GM04504 (cell line): ENCODE data around the gene KHDRBS2.

ENCODE experiments used
- DNase-seq: peaks from one replicate; pipeline ENCODE4 v3.0.0-alpha.2; 2012; ENCODE audit warnings: low read depth

Gene KHDRBS2

GRCh38 chr6:62013719-62014118, 272.3 kb downstream of the KHDRBS2 start:
- DNase-seq: no peak

- DNase-seq: no peak
Measured at GRCh38 chr6:62009445-62009844, 276.6 kb downstream of the KHDRBS2 start.

GRCh38 chr6:61989616-61990015, 296.4 kb downstream of the KHDRBS2 start:
- no peak for DNase-seq

DNA sequence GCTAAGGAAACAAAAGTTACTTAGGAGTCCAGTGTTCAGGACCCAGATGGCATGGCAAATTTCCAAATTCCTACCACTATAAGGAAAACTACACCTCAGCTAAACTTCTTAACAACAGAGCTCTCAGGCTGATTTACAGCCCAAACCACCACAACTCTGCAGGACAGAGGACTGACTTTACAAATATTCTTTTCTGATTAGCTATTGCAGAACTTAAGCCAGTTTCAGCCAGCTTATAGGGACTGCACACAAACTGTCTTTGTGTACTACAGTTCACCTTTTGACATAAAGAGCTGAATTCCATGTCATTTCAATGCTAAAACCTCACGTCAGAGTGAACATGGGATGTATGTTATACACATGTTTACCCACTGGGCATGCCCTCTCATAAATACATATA, 305.4 kb downstream of the KHDRBS2 start:
- DNase-seq: no peak

DNA sequence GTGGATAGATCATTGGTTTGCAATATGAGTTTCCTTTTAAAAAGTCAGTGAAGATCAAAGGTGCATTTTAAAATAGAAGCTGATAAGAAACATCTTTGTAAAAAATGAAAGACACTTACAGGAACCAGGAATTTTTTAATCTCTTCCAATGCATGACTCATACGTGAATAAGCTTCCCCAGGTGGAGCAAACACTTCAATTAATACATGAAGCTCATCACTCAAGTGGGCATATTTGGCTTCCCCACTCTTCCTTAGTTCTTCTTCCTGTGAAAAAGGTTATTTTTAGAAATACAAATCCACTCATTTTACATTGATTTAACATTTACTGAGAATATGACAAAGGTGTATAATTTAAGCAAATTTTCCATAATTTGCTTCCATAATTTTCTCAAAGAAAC, 308.1 kb downstream of the KHDRBS2 start:
- no peak for DNase-seq

- no peak for DNase-seq
Measured at GRCh38 chr6:61977099-61977498, 308.9 kb downstream of the KHDRBS2 start.

GRCh38 chr6:61959196-61959595, 326.8 kb downstream of the KHDRBS2 start:
- DNase-seq: no peak

DNA sequence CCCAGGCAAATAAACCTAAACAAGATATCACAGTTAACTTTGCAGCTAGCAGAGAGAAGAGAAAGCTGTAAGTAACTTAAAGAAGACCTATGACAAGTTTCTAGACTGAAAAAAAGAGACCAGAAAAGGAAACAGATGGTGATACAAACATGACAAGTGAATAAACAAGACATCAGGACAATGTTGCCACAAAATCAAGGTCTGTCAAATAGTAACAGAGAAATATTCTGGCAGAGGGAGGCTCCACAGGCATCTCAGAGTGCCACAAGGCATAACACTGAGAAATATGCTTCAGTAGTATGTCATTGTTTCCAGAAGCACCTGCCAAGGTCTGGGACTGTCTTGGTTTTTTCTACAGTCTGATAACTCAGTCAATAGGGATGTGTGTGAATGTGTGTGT, 332.2 kb downstream of the KHDRBS2 start:
- DNase-seq: no peak

GRCh38 chr6:61951586-61951985, 334.4 kb downstream of the KHDRBS2 start:
- no peak for DNase-seq

- no peak for DNase-seq
Measured at GRCh38 chr6:61950811-61951210, 335.2 kb downstream of the KHDRBS2 start.

GRCh38 chr6:61949971-61950370, 336.1 kb downstream of the KHDRBS2 start:
- no peak for DNase-seq

DNA sequence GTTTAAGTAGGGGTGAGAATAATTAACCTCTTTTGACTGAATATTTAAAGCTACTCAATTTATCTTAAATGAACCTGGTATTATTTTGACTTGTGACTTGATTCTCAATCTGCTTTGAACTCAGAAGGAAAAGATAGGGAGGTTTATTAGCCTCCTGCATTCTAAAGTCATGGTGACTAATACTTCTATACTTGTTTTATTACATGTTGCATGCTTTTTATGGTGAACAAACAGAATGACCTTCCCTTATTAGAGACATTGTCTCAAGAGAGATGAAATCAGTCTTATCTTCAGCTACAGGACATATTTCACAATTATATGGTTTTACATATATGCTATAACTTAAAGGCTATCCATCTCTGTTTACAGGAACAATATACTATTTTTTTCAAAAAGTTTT, 336.9 kb downstream of the KHDRBS2 start:
- no peak for DNase-seq

DNA sequence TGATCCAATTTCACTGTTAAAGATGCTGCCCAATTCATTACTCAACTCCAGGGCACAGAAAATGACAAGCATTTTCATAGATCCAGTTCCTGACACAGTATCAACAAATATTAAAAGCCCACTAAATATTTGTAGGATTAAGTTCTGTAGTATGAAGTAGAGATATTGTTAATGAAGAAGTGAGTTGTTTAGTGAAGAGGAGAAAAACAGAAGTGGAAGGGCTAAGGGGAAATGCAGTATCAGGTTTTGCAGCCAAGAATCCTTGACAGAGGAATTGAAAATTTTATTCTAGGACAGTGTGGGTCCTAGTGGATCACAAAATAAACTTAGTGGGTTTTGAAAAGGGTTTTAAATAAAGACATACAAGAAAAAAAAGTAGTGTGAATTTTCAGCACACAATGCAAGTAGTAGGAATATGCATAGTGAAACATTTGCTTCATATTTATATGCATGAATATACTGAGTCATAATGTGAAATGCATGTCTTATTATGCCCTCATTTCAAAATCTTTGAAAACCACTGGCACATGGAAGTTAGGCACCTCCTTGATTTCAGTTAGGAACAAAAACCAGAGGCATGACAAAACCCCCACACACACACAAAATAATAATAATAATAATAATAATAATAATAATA, 338.6 kb downstream of the KHDRBS2 start:
- DNase-seq: no peak

DNA sequence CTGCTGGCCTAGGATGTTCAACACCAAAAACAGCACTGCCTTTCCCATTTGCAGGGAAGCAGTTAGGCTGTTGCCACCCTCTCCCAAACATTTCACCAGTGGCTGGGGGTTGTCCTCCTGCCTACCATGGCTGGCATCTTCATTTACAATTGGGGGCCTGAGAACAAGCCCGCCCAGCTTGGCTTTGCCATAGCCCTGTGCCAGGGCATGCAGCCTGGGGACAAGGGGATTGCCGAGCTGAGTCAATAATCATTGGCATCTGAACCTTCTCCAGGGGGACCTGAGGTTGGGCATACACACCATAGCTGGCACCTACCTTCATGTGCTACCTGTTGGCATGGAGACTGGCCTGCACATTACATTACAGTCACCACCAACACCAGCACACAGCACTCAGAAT, 345.1 kb downstream of the KHDRBS2 start:
- DNase-seq: no peak

- DNase-seq: no peak
Measured at GRCh38 chr6:61935242-61935846, 350.7 kb downstream of the KHDRBS2 start.

GRCh38 chr6:61909486-61909885, 376.5 kb downstream of the KHDRBS2 start:
- DNase-seq: no peak

GRCh38 chr6:61901748-61902147, 384.3 kb downstream of the KHDRBS2 start:
- DNase-seq: no peak

- DNase-seq: no peak
Measured at GRCh38 chr6:61894536-61894935, 391.5 kb downstream of the KHDRBS2 start.

DNA sequence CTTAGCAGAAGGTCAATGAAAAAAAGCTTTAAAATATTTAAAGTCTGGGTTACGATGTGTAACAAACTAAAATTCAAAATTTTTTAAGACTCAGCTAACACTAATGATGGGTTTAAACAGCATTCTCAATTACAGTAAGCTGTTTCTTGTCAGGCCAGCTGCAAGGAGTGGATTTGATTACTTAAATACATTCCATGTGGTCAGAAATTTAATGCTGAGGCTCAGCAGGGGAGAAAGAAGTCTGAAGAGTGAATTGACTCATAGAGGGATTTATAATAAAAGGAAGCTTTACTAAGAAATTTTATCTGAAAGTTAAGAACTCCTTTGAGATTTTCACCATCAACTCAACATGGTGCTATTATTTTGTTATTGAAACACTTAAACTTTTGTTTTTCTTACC, 398.6 kb downstream of the KHDRBS2 start:
- DNase-seq: no peak

- DNase-seq: no peak
Measured at GRCh38 chr6:61886608-61887259, 399.3 kb downstream of the KHDRBS2 start.

GRCh38 chr6:61869632-61870400, 416.2 kb downstream of the KHDRBS2 start:
- no peak for DNase-seq

DNA sequence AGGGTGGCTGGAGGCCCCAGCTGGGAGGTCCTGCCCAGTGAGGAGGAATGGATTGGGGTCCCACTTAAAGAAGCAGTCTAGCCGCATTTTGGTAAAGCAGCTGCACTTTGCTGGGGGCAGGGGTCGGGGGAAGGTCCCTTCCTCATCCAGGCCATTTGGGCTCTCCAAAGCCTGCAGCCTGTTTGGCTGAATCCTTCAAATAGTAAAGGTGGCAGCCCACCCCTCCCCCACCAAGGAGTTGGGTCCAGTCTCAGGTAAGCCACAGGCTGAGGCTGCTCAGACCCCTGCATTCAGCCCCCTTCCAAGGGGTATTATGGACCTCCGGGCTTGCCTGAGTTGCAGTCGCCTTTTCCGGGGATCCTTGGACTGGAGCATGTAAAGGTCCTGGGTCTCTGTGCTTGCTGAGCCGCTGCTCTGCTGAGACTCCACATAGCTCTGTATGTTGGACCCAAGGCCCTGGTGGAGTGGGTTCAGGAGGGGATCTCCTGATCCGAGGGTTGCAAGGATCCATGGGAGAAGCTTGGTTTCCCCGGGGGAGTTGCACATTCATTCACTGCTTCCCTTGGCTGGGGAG, 417.4 kb downstream of the KHDRBS2 start:
- no peak for DNase-seq

DNA sequence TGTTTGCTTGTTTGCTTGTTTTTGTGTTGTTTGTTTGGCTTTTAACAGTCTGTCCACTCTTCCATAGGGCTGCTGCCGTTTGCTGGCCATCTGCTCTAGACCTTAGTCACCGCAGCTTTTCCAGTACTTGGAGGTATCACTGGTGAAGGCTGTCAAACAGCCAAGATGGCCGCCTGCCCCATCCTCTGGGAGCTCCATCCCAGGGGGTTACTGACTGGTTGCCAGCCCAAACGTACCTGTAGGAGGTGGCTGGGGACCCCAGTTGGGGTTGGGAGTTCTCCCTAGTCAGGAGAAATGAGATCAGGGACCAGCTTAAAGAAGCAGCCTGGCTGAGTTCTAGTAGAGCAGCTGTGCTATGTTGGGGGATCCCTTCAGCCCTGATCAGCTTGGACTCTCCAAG, 418.4 kb downstream of the KHDRBS2 start:
- DNase-seq: no peak
